GM04503 (cell line): ENCODE measurements around the gene ZNF614.
"Not testable (repeated sequence)": the region's sequence is repeated elsewhere in the genome, so short reads cannot be mapped to it uniquely, and the experiment has no call there.

Experiments used
- DNase-seq: peaks from one replicate; pipeline ENCODE4 v3.0.0-alpha.2; 2012; ENCODE audit warnings: low read depth

The ZNF614 gene

DNA sequence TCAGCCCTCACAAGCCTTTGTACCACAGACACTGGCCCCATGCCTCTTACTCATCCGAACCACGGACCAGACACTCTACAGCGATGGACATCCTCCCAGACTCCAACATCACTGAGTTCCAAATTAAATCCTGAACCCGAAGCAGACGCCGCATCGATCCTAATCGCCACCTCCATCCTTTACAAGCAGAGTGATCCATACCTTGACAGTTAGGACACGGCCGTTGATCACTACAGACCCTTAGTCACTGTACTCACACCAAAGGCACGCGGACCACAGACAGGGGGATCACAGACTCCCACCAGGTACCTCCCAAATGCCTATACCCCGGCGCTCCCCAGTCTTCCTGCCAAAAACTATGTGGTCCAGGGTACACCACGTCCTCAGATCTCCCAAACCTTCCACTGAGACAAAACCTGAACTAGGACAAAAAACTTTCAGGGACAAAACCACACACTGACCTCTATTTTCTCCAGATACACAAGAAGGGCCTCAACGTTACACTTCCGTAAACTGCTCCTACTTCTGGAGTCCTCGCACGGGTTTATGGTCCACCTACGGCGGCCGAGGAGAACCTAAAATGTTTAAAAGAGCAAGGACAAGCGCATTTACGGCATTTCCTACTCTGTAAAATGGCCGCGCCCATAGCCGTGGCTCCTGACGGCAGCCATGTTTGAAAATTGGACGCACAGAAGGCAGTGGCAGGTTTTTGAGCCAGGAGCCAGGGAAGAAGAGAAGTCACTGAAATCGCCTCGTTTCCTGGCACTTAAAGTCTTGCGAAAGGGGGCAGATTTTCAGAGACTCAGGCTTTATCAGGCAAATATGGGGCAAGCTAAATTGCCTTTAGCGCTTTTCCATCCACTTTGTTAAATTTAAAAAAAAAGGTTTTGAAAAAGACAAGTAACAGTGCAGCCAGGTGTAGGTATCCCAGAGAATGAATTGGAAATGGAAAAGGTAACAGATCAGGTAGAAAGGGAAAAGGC, 41.6 kb downstream of the ZNF614 start, which contains the start of gene ZNF350:
ZNF350 (minus strand) TSS at position 532 of the 983 bp plus-strand sequence. CDS start 12,480 bp downstream, outside the sequence.
- DNase-seq: peak; percentile 81

DNA sequence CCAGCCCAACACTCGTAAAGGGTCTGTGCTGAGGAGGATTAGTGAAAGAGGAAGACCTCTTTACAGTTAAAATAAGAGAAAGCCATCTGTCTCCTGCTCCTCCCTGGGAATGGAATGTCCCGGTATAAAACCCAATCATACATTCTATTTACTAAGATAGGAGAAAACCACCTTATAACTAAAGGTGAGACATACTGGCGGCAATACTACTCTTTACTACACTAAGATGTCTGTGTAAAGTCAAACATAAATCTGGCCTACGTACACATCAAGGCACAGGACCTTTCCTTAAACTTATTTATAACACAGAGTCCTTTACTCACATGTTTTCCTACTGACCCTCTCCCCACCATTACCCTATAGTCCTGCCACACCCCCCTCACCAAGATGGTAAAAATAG, 44.8 kb downstream of the ZNF614 start:
- no peak for DNase-seq

DNA sequence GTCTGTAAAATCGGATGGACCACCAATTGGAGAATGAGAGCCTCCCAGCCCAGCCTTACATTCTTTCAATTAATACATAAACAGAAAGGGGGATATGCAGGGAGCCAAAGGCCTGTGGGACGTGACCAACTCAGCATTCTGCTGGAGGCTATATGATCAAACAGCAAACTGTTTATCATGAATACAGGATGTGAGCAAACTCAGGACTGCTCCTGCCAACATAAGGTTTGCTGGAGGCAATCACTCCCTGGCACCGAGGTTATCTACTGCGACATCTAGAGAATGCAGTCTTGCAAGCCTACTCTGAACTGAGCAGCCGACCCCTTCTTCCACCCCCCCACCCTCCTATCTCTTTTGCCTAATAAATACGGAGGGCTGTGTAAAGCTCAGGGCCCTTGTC, 47.3 kb downstream of the ZNF614 start:
- not testable (repeated sequence) for DNase-seq

DNA sequence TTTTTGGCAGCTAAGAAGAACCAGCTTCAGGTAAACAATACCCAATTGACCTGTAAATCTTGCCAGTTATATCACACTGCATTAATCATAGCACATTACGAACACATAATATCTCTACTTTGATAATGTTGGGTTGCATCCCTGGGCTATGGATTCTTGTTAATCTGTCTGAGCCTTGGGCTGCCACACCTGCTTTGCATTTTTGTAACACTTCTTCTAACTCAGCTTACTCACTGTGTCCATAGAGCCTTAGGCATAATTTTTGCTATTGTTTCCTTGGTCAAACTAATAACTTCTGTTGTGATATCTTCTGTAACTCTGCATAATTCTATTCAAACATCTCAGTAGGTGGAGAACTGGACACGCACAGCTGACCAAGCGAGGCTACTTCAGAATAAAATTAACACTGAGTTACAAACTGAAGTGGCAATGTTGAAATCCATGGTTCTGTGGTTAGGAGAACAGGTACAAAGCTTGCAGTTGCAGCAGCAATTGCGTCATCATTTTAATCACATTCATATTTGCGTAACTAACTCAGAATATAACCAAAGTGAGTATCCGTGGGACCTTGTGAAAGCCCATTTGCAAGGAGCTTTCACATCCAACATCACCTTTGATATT, 48.0 kb downstream of the ZNF614 start:
- DNase-seq: no peak

DNA sequence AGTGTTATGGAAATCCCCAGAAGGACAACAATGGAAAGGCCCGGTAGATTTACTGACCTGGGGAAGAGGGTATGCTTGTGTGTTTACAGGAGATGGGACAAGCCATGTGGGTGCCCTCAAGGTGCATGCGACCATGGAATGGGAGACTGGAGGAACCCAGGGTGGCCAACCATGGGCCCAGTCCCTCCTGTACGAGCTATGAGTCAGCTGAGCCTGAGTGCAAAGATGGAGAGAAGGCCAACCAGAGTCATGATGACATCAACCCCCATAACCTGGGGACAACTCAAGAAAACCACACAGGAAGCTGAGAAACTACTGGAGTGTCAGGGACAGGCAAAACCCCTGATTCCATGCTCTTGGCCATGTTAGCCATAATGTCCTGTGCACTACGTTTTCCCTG, 49.3 kb downstream of the ZNF614 start:
- DNase-seq: no peak

DNA sequence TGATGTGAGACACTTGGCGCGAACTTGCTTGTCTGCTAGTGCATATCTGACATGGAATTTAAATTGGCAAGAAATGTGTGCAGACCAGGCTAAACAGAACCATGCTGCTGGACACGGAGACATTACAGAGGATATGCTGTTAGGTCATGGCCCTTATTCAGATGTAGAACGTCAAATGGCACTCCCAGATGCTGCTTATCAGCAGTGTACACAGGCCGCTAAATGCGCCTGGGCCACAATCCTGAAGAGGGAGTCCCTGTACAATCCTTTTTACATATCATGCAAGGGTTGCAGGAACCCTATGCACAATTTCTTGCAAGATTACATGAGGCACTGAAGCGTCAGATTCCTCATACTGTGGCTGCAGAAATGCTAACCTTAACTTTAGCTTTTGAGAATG, 50.8 kb downstream of the ZNF614 start:
- DNase-seq: no peak

DNA sequence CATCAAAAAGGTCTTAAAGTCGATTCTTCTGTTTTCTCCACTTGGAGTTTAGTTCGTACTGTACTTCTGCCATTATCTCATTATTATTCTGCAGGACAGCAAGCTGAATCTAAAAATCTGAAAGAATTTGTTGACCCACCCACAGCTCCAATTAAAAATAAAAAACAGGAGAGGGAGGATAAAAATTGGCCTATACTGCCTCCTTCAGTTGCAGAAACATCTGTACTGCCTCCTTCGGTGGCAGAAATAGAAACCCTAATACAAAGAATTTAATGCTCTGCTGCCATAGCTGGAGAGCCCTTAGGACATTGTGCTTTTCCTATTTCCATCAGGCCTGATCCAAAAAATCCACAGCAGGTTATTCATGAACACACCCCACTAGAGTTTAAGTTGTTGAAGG, 51.3 kb downstream of the ZNF614 start:
- DNase-seq: no peak

DNA sequence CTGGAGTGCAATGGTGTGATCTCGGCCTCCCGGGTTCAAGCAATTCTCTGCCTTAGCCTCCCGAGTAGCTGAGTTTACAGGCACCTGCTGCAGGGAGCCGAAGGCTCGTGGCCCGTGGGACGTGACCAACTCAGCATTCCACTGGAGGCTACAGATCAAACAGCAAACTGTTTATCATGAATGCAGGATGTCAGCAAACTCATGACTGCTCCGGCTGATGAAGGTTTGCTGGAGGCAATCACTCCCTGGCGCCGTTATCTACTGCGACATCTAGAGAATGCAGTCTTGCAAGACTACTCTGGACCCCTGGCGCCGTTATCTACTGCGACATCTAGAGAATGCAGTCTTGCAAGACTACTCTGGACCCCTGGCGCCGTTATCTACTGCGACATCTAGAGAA, 52.4 kb downstream of the ZNF614 start:
- not testable (repeated sequence) for DNase-seq

DNA sequence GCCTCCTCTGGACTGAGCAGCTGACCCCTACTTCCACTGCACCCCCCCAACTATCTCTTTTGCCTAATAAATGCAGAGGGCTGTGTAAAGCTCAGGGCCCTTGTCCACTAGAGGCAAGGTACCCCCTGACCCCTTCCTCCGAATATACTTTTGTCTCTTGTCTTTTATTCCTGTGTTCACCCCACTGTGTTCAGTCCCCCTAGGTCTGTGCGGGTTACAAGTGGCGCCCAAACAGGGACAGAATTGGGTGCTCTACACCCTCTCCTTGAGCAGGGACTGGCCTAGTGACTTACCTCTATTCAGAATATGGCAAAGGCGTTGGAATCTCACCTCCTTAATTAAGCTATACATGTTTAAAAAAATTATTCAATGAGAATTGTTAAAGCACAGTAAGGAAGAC, 56.6 kb downstream of the ZNF614 start:
- no peak for DNase-seq

DNA sequence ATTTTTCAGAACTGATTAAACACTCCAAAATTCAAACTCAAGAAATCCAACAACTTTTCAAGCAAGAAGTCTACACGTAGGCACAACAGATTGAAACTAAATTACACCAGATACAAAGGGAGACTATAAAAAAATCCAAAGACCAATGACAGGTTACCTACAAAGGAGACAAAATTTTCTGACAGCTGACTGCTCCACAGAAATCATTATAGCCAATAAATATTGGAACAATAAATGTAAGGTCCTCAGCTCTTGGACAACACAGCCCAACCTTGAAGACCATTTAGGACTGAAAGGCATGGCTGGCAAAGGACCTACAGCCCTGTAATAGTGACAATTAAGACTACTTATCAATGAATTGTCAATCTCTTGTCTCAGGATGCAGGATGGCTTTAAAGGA, 57.5 kb downstream of the ZNF614 start:
- no peak for DNase-seq

DNA sequence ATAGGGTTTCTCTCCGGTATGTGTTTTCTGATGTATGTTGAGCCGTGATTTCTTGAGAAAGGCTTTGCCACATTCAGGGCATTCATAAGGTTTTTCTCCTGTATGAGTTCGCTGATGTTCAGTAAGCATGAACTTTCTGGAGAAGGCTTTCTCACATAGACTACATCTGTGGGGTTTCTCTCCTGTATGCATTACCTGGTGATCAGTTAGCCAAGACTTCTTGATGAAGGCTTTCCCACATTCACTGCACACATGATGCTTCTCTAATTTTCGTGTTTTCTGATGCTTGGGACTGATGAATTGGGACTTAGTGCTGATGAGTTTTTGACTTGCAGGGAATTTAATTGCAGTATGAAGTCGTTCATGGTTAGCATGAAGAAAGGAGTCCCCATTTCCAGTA, 62.6 kb downstream of the ZNF614 start:
- DNase-seq: no peak
